H9 (cell line): ENCODE results near the gene HMGCS1. TPM values are rescaled to one million over a fixed set of nuclear protein-coding genes. Genes with fewer than 3 reads are reported as not detected.

Experiments
- DNase-seq: peaks from one replicate; pipeline ENCODE4 v3.0.0-alpha.2; 2017
- H2AFZ ChIP-seq: one replicate; pipeline ENCODE4 v1.6.1; 2013; ENCODE audit warnings: mild to moderate bottlenecking, low read length, control low read depth, moderate library complexity
- H2AK5ac ChIP-seq: 2 replicates; pipeline ENCODE4 v1.6.1; 2013; ENCODE audit warnings: low read length, control low read depth, mixed read lengths; ENCODE audit not compliant: insufficient read length
- H2BK120ac ChIP-seq: one replicate; pipeline ENCODE4 v1.6.1; 2013; ENCODE audit warnings: low read depth, mild to moderate bottlenecking, low read length, control low read depth, inconsistent platforms; ENCODE audit not compliant: poor library complexity, severe bottlenecking
- H2BK12ac ChIP-seq: 2 replicates; pipeline ENCODE4 v1.6.1; 2013; ENCODE audit warnings: low read length, control low read depth, mixed read lengths, low read depth; ENCODE audit not compliant: insufficient read length
- H2BK15ac ChIP-seq: 2 replicates; pipeline ENCODE4 v1.6.1; 2013; ENCODE audit warnings: low read depth, low read length, control low read depth
- H2BK20ac ChIP-seq: one replicate; pipeline ENCODE4 v1.6.1; 2013; ENCODE audit warnings: low read depth, mild to moderate bottlenecking, low read length, control low read depth, inconsistent platforms; ENCODE audit not compliant: poor library complexity, severe bottlenecking
- H2BK5ac ChIP-seq: 2 replicates; pipeline ENCODE4 v1.6.1; 2013; ENCODE audit warnings: low read length, control low read depth, mixed read lengths; ENCODE audit not compliant: insufficient read length
- H3K14ac ChIP-seq: 2 replicates; pipeline ENCODE4 v1.6.1; 2013; ENCODE audit warnings: low read length, control low read depth; ENCODE audit not compliant: insufficient read depth
- H3K18ac ChIP-seq: 2 replicates; pipeline ENCODE4 v1.6.1; 2013; ENCODE audit warnings: low read depth, mild to moderate bottlenecking, mixed read lengths, low read length, control low read depth; ENCODE audit not compliant: insufficient read length
- H3K23ac ChIP-seq: 2 replicates; pipeline ENCODE4 v1.6.1; 2013; ENCODE audit warnings: low read length, control low read depth, mixed read lengths, low read depth; ENCODE audit not compliant: insufficient read length
- H3K23me2 ChIP-seq: 2 replicates; pipeline ENCODE4 v1.6.1; 2013; ENCODE audit warnings: low read depth, mild to moderate bottlenecking, mixed read lengths, low read length, control low read depth; ENCODE audit not compliant: insufficient read length, poor library complexity, severe bottlenecking
- H3K27ac ChIP-seq: 2 replicates; pipeline ENCODE4 v1.5.1; 2013; ENCODE audit warnings: low read length, control low read depth, mixed read lengths, low read depth; ENCODE audit not compliant: insufficient read length
- H3K27me3 ChIP-seq: 2 replicates; pipeline ENCODE4 v1.6.1; 2013; ENCODE audit warnings: low read length, control low read depth, inconsistent platforms; ENCODE audit not compliant: insufficient read depth
- H3K4ac ChIP-seq: 2 replicates; pipeline ENCODE4 v1.6.1; 2013; ENCODE audit warnings: low read depth, mild to moderate bottlenecking, control low read depth, inconsistent platforms, low read length, moderate library complexity
- H3K4me1 ChIP-seq: 2 replicates; pipeline ENCODE4 v1.6.1; 2013; ENCODE audit warnings: low read length, control low read depth, inconsistent platforms; ENCODE audit not compliant: insufficient read depth
- H3K4me2 ChIP-seq: 2 replicates; pipeline ENCODE4 v1.6.1; 2013; ENCODE audit warnings: low read length, control low read depth, mixed read lengths; ENCODE audit not compliant: insufficient read length, insufficient read depth
- H3K56ac ChIP-seq: 2 replicates; pipeline ENCODE4 v1.6.1; 2013; ENCODE audit warnings: low read depth, mild to moderate bottlenecking, mixed read lengths, low read length, control low read depth; ENCODE audit not compliant: insufficient read length
- H3K79me1 ChIP-seq: 2 replicates; pipeline ENCODE4 v1.6.1; 2013; ENCODE audit warnings: low read depth, mild to moderate bottlenecking, moderate library complexity, low read length, control low read depth, inconsistent platforms; ENCODE audit not compliant: insufficient read depth, poor library complexity, severe bottlenecking
- H3K79me2 ChIP-seq: 2 replicates; pipeline ENCODE4 v1.6.1; 2013; ENCODE audit warnings: low read length, control low read depth, inconsistent platforms; ENCODE audit not compliant: insufficient read depth
- H3K9ac ChIP-seq: 2 replicates; pipeline ENCODE4 v1.6.1; 2013; ENCODE audit warnings: low read length, control low read depth, mixed read lengths; ENCODE audit not compliant: insufficient read length; ENCODE audit errors: extremely low read depth
- H3K9me3 ChIP-seq: one replicate; pipeline ENCODE4 v1.6.1; 2013; ENCODE audit warnings: low read depth, low read length, inconsistent platforms; ENCODE audit not compliant: control insufficient read depth
- H3T11ph ChIP-seq: one replicate; pipeline ENCODE4 v1.6.1; 2013; ENCODE audit warnings: mild to moderate bottlenecking, low read length, control low read depth, inconsistent platforms
- H4K20me1 ChIP-seq: one replicate; pipeline ENCODE4 v1.6.1; 2013; ENCODE audit not compliant: control insufficient read depth, insufficient read length, insufficient read depth
- H4K5ac ChIP-seq: 2 replicates; pipeline ENCODE4 v1.6.1; 2013; ENCODE audit warnings: low read depth, mild to moderate bottlenecking, mixed read lengths, low read length, control low read depth; ENCODE audit not compliant: insufficient read length
- H4K8ac ChIP-seq: replicated peaks from 2 replicates; pipeline ENCODE4 v1.6.1; 2013; ENCODE audit warnings: low read length, control low read depth, mixed read lengths, low read depth; ENCODE audit not compliant: insufficient read length
- H4K91ac ChIP-seq: 2 replicates; pipeline ENCODE4 v1.6.1; 2013; ENCODE audit warnings: low read depth, mild to moderate bottlenecking, moderate library complexity, mixed read lengths, low read length, control low read depth; ENCODE audit not compliant: insufficient read length
- H3K27ac Mint-ChIP-seq, 3 experiments: 2 replicates in 2 of 3; 3 replicates in 1 of 3; pipeline ENCODE4 v1.8.0; 2020 to 2021; ENCODE audit warnings: mixed read lengths in 3 of 3, mild to moderate bottlenecking in 1 of 3, moderate library complexity in 1 of 3
- H3K27me3 Mint-ChIP-seq: 2 replicates; pipeline ENCODE4 v1.8.0; 2021; ENCODE audit warnings: low read depth, mild to moderate bottlenecking, moderate library complexity, mixed read lengths
- H3K36me3 Mint-ChIP-seq, 3 experiments: 2 replicates in 2 of 3; 3 replicates in 1 of 3; pipeline ENCODE4 v1.8.0; 2020 to 2021; ENCODE audit warnings: low read depth in 3 of 3, mixed read lengths in 3 of 3; ENCODE audit not compliant: insufficient read depth in 1 of 3
- H3K4me1 Mint-ChIP-seq, 2 experiments: 2 replicates each; pipeline ENCODE4 v1.8.0; 2020; ENCODE audit warnings: mixed read lengths in 2 of 2
- H3K4me3 Mint-ChIP-seq, 2 experiments: 2 replicates in 1 of 2; 3 replicates in 1 of 2; pipeline ENCODE4 v1.8.0; 2020 to 2021; ENCODE audit warnings: mild to moderate bottlenecking in 2 of 2, mixed read lengths in 2 of 2, moderate library complexity in 1 of 2
- H3K9me3 Mint-ChIP-seq, 2 experiments: 2 replicates in 1 of 2; 3 replicates in 1 of 2; pipeline ENCODE4 v1.8.0; 2020; ENCODE audit warnings: mild to moderate bottlenecking in 2 of 2, mixed read lengths in 2 of 2, moderate library complexity in 1 of 2
- WGBS: extraction: QIAGEN DNeasy Blood & Tissue Kit; methylation state at CpG from one replicate; pipeline ENCODE4 v1.1.7; 2013; ENCODE audit warnings: missing lambda C conversion rate, low lambda C conversion rate, mixed read lengths; ENCODE audit not compliant: insufficient read length; ENCODE audit errors: extremely low coverage; 5-methylcytosine and 5-hydroxymethylcytosine counted together
- total RNA-seq: library from RNA; stranded (reverse); gene quantifications from 2 replicates; pipeline ENCODE4 v1.2.1, GENCODE V29; 2021
- TF ChIP-seq, protein P1 (sequence below): fragments of 200-600 bp; sonication (generic); conservative IDR thresholded peaks from 3 replicates; pipeline ENCODE4 v1.8.0; 2021; ENCODE audit warnings: antibody characterized with exemption, mild to moderate bottlenecking

Gene HMGCS1
- total RNA-seq, 1 experiment from 2014 or later: 147 TPM

DNA sequence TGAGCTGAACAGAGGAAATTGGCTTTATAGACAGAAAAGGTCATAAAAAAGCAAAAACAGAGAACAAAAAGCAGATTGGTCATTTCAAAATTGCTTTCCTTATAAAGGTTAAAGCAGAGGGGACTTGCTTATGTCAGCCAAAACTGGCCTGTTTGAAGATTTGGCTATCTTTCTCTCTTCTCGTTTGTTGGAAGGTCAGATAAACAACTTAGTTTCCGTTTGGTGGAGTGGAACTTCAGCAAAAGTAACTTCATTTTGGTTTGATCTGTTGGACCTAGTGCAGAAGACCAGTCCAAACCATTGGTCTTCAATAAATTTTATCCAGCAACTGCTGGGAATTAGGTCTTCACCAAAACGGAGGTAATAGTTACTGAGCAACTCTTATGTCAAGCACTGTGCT is 45.1 kb upstream of the HMGCS1 start:
- H3K23ac ChIP-seq: no peak overlapping the region
- no peak overlapping the region for H2BK5ac ChIP-seq
- H3K27me3 ChIP-seq: no peaks in the 10 kb centered on the region; the same call in 1 of the 2 replicates
- no peak for DNase-seq
- peaks cover 10% of the 10 kb centered on the region for H3K9me3 ChIP-seq
- no peak overlapping the region for H2BK12ac ChIP-seq
- no peak overlapping the region for H3K56ac ChIP-seq
- H3K79me2 ChIP-seq: no peaks in the 10 kb centered on the region
- H3K4me2 ChIP-seq: no peak overlapping the region
- H3K79me1 ChIP-seq: no peaks in the 10 kb centered on the region
- Mint-ChIP-seq H3K4me1 (no peaks in the 10 kb centered on the region), H3K36me3 (peaks cover 3 to 14% (median 7%) of the 10 kb centered on the region in 3 experiments; a peak in 4 of 7 replicates), H3K27me3 (peaks cover 4% of the 10 kb centered on the region), H3K27ac (no peak overlapping the region), H3K4me3 (no peak overlapping the region), H3K9me3 (peaks cover 28 to 32% of the 10 kb centered on the region in 2 experiments)
- no peaks in the 10 kb centered on the region for H4K20me1 ChIP-seq
- TF ChIP-seq, protein P1, sequence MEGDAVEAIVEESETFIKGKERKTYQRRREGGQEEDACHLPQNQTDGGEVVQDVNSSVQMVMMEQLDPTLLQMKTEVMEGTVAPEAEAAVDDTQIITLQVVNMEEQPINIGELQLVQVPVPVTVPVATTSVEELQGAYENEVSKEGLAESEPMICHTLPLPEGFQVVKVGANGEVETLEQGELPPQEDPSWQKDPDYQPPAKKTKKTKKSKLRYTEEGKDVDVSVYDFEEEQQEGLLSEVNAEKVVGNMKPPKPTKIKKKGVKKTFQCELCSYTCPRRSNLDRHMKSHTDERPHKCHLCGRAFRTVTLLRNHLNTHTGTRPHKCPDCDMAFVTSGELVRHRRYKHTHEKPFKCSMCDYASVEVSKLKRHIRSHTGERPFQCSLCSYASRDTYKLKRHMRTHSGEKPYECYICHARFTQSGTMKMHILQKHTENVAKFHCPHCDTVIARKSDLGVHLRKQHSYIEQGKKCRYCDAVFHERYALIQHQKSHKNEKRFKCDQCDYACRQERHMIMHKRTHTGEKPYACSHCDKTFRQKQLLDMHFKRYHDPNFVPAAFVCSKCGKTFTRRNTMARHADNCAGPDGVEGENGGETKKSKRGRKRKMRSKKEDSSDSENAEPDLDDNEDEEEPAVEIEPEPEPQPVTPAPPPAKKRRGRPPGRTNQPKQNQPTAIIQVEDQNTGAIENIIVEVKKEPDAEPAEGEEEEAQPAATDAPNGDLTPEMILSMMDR: no peak
- no peak overlapping the region for H2BK20ac ChIP-seq
- H3K18ac ChIP-seq: no peak overlapping the region
- H3K9ac ChIP-seq: no peak overlapping the region
- H4K8ac ChIP-seq: no peak overlapping the region
- H2BK120ac ChIP-seq: no peak overlapping the region
- no peak overlapping the region for H2BK15ac ChIP-seq
- H3K27ac ChIP-seq: no peak overlapping the region
- no CpG with 5 or more reads among the region's 3 CpGs for WGBS
- no peak overlapping the region for H3T11ph ChIP-seq
- no peaks in the 10 kb centered on the region for H3K4me1 ChIP-seq
- H2AFZ ChIP-seq: no peak overlapping the region
- no peaks in the 10 kb centered on the region for H3K23me2 ChIP-seq
- H4K5ac ChIP-seq: no peak overlapping the region
- H3K4ac ChIP-seq: no peak overlapping the region
- no peak overlapping the region for H4K91ac ChIP-seq
- no peak overlapping the region for H3K14ac ChIP-seq
- H2AK5ac ChIP-seq: no peak overlapping the region
